Heart left ventricle (tissue), 13 donors: ENCODE results near the gene CDH13.

ENCODE experiments used
- CTCF ChIP-seq, 12 donors: fragments of 200-600 bp; sonication (generic) in 4 of 12; IDR thresholded peaks; one replicate each; pipeline versions ENCODE4 v1.5.0 to v1.8.0; 2018 to 2022; ENCODE audit warnings: antibody characterized with exemption in 12 of 12, mild to moderate bottlenecking in 5 of 12
- POLR2A ChIP-seq, 2 donors: fragments of 450-650 bp; IDR thresholded peaks; one replicate each; pipeline ENCODE4 v1.6.1; 2017; ENCODE audit warnings: antibody characterized with exemption in 2 of 2, mild to moderate bottlenecking in 2 of 2, moderate library complexity in 2 of 2
- donor health status: ischemic (EF 13 %, LVEDD 7.1; RV severe dilation, severe dysfunction).
- donor health status: DM: no; HTN: yes; CAD: no.
- donor health status: DM: no; HTN: no; CAD: no.
- donor health status: ischemic (EF 25% LVEDD 6.9; RV normal size, moderate dysfunction).
- donor health status: ischemic (EF 25% LVEDD 5.7; RV mildly dilated, moderate dysfunction).
- donor health status: ischemic (EF 35%, LVEDD 5.7; RV mildly dilated, moderate dysfunction).
- donor health status: nonischemic (EF 11% LVEDD 7.7; RV severe dilation, severe dysfunction).
- donor health status: DM: yes; HTN: yes; CAD: no.
- donor health status: PGD.
- donor health status: ischemic (EF 29% LVEDD 5.4; RV normal size, mild dysfunction).
- donor health status: nonischemic (EF 23%, LVEDD 6.1; RV moderate dilation, normal function).

- TF ChIP-seq CTCF (IDR thresholded peaks at IDR 0.05) (no peak), POLR2A (IDR thresholded peaks at IDR 0.05) (no peak)
These were observed 600.6 kb downstream of the CDH13 start for GRCh38 chr16:83227336-83227735.
